Naive thymus-derived CD4-positive, alpha-beta T cell (primary cell): ENCODE measurements around the gene CLDN10. TPM values are rescaled to one million over a fixed set of nuclear protein-coding genes. Genes with fewer than 3 reads are reported as not detected.

Experiments
- polyA plus RNA-seq, 2 donors: library from polyadenylated mRNA; unstranded; fragments of 300-500 nt; fragmentation: Illumina TruSeq; gene quantifications; one replicate each; pipeline ENCODE4 v1.2.3, GENCODE V29; 2021
- total RNA-seq, 6 experiments: library from RNA in 5 of 6; stranded (reverse) in 5 of 6; gene quantifications; 1 replicate in 5 of 6; 2 replicates in 1 of 6; pipeline ENCODE4 v1.2.3 and lab custom pipeline; 2021 to 2026

Gene CLDN10
- total and polyA plus RNA-seq, 7 experiments from 2014 or later: not detected

Other genes with a start within 250 kb of the CLDN10 start
- not detected for gene DZIP1, start 92.0 kb downstream of the CLDN10 start, total RNA-seq
- gene DZIP1, start 92.0 kb downstream of the CLDN10 start, polyA plus RNA-seq: not detected
- 10 to 100 TPM; 13.9 to 33.0 (median 22.7) TPM for gene DNAJC3, start 124.4 kb downstream of the CLDN10 start, total RNA-seq
- 10 to 100 TPM; 11.3 to 14.8 TPM for gene DNAJC3, start 124.4 kb downstream of the CLDN10 start, polyA plus RNA-seq